NCI-H2196 (cell line): Measurements from ENCODE around the gene TTC39B.

ENCODE experiments used
- DNase-seq: peaks from one replicate; lab custom pipeline; 2025; ENCODE audit not compliant: unreplicated experiment; lab: John Stamatoyannopoulos, UW

TTC39B gene

GRCh38 chr9:15304632-15305031 is 2.4 kb downstream of the TTC39B start:
- no peak for DNase-seq

GRCh38 chr9:15300218-15300617 is 6.8 kb downstream of the TTC39B start:
- DNase-seq, result no peak

- DNase-seq, result no peak
These were observed 7.6 kb downstream of the TTC39B start for GRCh38 chr9:15299374-15299939.

- DNase-seq, result no peak
These were observed 8.7 kb downstream of the TTC39B start for GRCh38 chr9:15298362-15298761.

GRCh38 chr9:15295761-15296405 is 11.1 kb downstream of the TTC39B start:
- DNase-seq, result peak; percentile 55

GRCh38 chr9:15294604-15295003 is 12.4 kb downstream of the TTC39B start:
- no peak for DNase-seq

- no peak for DNase-seq
These were observed 13.2 kb downstream of the TTC39B start for GRCh38 chr9:15293804-15294316.

- no peak for DNase-seq
These were observed 13.9 kb downstream of the TTC39B start for GRCh38 chr9:15293084-15293483.

GRCh38 chr9:15289603-15290002 is 17.4 kb downstream of the TTC39B start:
- DNase-seq, result no peak

GRCh38 chr9:15287309-15287708 is 19.7 kb downstream of the TTC39B start:
- no peak for DNase-seq

GRCh38 chr9:15286161-15286821 is 20.7 kb downstream of the TTC39B start:
- no peak for DNase-seq

- DNase-seq, result no peak
These were observed 24.3 kb downstream of the TTC39B start for GRCh38 chr9:15282567-15283285.

- DNase-seq, result no peak
These were observed 26.4 kb downstream of the TTC39B start for GRCh38 chr9:15280647-15281046.

- DNase-seq, result no peak
These were observed 28.2 kb downstream of the TTC39B start for GRCh38 chr9:15278839-15279238.

- no peak for DNase-seq
These were observed 28.8 kb downstream of the TTC39B start for GRCh38 chr9:15278091-15278687.

- DNase-seq, result peak; percentile 48
These were observed 29.5 kb downstream of the TTC39B start for GRCh38 chr9:15277400-15278090.

- DNase-seq, result no peak
These were observed 30.6 kb downstream of the TTC39B start for GRCh38 chr9:15276328-15276938.

GRCh38 chr9:15274425-15274824 is 32.6 kb downstream of the TTC39B start:
- no peak for DNase-seq

GRCh38 chr9:15272377-15272928 is 34.6 kb downstream of the TTC39B start:
- peak; percentile 34 for DNase-seq

- no peak for DNase-seq
These were observed 35.6 kb downstream of the TTC39B start for GRCh38 chr9:15271403-15271802.
